NCI-H146 treated with DMSO at 0.1 percent for 48 hours (cell line): ENCODE data around the gene C9orf85.
"Not testable (repeated sequence)": the region's sequence is repeated elsewhere in the genome, so short reads cannot be mapped to it uniquely, and the experiment has no call there.

ENCODE experiments used
- DNase-seq: peaks from one replicate; lab custom pipeline; 2025; ENCODE audit not compliant: unreplicated experiment; lab: John Stamatoyannopoulos, UW

Gene C9orf85

GRCh38 chr9:71937070-71937625 lies 25.7 kb downstream of the C9orf85 start:
- DNase-seq: no peak

- DNase-seq: no peak
Measured at GRCh38 chr9:71937898-71938297, 26.5 kb downstream of the C9orf85 start.

GRCh38 chr9:71941060-71941568 lies 29.7 kb downstream of the C9orf85 start:
- DNase-seq: no peak

- DNase-seq: no peak
Measured at GRCh38 chr9:71941998-71942567, 30.6 kb downstream of the C9orf85 start.

- DNase-seq: no peak
Measured at GRCh38 chr9:71944754-71945375, 33.4 kb downstream of the C9orf85 start.

GRCh38 chr9:71954652-71955051 lies 43.2 kb downstream of the C9orf85 start:
- not testable (repeated sequence) for DNase-seq

- no peak for DNase-seq
Measured at GRCh38 chr9:71955300-71955915, 44.0 kb downstream of the C9orf85 start.

GRCh38 chr9:71962328-71962727 lies 50.9 kb downstream of the C9orf85 start:
- no peak for DNase-seq

GRCh38 chr9:71963471-71963996 lies 52.1 kb downstream of the C9orf85 start:
- not testable (repeated sequence) for DNase-seq

- DNase-seq: no peak
Measured at GRCh38 chr9:71965403-71965802, 54.0 kb downstream of the C9orf85 start.

- DNase-seq: no peak
Measured at GRCh38 chr9:71966601-71967000, 55.2 kb downstream of the C9orf85 start.

GRCh38 chr9:71968541-71969090 lies 57.2 kb downstream of the C9orf85 start:
- no peak for DNase-seq

- no peak for DNase-seq
Measured at GRCh38 chr9:71975833-71976232, 64.4 kb downstream of the C9orf85 start.

- DNase-seq: no peak
Measured at GRCh38 chr9:71977003-71977402, 65.6 kb downstream of the C9orf85 start.

- no peak for DNase-seq
Measured at GRCh38 chr9:71980266-71981190, 69.1 kb downstream of the C9orf85 start.

- no peak for DNase-seq
Measured at GRCh38 chr9:71981944-71982343, 70.5 kb downstream of the C9orf85 start.

GRCh38 chr9:71984403-71984802 lies 73.0 kb downstream of the C9orf85 start:
- DNase-seq: no peak

- DNase-seq: no peak
Measured at GRCh38 chr9:71984831-71985281, 73.4 kb downstream of the C9orf85 start.

GRCh38 chr9:71985297-71985911 lies 74.0 kb downstream of the C9orf85 start:
- DNase-seq: no peak

GRCh38 chr9:71986900-71987299 lies 75.5 kb downstream of the C9orf85 start:
- no peak for DNase-seq
